HG02623 (cell line): ENCODE data around the gene ZNF532.
"Not testable (repeated sequence)": the region's sequence is repeated elsewhere in the genome, so short reads cannot be mapped to it uniquely, and the experiment has no call there.

Experiments
- ATAC-seq: cut with Tn5 transposase; IDR thresholded peaks from one replicate; pipeline ENCODE4 v1.9.1; 2021; ENCODE audit warnings: moderate library complexity; ENCODE audit not compliant: unreplicated experiment

ZNF532 gene

DNA sequence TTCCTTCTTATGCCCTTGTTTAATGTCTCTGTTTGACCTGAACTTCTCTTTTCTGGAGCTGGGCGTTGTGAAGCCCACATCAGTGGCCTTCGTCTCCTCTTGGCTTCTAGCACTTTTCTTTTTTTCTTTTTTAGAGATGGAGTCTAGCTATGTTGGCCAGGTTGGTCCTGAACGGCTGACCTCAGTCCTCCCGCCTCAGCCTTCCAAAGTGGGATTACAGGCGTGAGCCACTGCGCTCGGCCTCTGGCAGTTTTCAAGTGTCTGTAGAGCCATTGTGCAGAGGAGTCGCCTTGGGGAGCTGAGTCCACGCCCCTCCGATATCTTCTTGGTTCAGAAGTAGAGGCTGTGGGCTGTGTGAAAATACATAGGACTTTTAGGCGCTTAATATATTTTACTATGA, 36.5 kb downstream of the ZNF532 start:
- ATAC-seq, result no peak

DNA sequence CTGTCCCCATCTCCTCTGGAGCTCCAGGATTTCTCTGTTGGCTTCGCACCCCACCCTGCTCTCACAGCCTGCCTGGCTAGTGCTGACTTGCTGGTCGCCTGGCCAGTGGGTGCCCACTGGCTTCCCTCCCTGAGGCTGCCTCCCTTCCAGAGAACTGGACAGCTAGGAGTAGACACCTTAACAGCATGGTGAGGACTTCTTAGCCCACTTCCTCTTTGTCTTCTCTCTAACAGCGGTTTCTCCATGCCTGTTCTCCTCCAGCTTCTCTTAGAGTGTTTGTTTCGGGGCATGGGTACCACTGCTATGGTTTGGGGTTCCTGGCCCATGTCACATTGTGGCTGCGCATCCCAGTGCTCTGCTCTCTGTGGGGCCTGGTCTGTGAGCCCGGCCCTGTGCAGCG, 37.1 kb downstream of the ZNF532 start:
- no peak for ATAC-seq

DNA sequence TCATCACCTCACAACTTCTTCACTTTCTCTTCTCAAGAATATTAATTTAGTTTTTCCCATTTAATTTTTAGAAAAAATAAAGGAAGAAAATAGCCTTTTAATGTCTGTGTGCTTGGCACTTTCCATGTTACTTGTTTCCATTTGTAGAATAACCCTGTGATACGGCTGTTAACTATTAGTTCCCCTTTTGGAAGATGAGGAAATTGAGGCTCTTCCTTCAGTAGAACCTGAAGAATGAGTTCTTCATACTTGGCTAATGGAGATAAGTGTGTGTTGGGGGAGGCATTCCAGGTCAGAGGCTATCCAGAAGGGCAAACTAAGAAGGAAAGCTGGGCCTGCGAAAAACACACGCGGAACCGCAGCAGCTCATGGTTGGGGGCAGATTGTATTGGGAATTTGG, 38.3 kb downstream of the ZNF532 start:
- ATAC-seq, result no peak

DNA sequence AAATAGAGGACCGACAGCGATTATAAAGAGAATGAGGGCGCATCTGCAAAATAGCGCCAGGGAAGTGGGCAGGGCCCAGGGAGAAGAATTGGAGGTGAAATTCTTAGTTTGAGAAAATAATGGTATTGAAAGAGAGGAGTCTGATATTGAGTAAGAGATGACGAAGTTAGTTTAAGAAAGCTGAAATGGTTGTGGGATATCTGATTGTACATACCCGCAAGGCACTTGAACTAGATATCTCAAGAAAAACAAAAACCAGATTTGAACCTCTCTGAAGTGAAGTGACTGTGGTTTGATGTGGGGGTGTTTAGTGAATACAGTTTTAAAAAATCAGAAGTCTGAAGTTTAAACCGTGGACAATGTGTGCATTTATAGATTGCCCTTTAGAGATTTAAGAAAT, 38.9 kb downstream of the ZNF532 start:
- ATAC-seq, result no peak

DNA sequence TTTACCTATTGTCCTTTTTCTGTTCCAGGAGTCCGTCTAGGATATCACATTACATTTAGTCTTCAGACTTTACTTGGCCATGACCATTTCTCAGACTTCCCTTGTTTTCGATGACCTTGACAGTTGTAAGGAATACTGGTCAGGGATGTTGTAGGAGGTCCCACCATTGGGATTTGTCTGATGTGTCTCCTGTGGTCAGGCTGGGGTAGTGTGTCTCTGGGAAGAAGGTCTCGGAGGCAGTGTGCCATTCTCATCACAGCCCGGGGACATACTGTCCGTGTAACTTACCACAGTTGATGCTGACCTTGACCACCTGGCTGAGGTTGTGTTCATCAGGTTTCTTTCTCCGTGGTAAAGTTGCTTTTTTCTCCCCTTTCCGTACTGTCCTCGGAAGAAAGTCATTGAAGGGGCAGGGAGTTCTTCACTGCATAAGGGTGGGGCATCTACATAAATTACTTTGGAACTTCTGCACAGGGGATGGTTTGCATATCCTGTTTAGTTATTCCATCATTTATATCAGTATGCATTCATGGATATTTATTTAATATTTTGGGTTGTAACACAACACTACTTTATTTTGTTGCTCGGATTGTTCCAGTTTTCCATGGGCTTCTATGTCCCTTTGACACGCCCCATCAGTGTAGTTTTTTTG, 41.2 kb downstream of the ZNF532 start:
- ATAC-seq, result no peak

DNA sequence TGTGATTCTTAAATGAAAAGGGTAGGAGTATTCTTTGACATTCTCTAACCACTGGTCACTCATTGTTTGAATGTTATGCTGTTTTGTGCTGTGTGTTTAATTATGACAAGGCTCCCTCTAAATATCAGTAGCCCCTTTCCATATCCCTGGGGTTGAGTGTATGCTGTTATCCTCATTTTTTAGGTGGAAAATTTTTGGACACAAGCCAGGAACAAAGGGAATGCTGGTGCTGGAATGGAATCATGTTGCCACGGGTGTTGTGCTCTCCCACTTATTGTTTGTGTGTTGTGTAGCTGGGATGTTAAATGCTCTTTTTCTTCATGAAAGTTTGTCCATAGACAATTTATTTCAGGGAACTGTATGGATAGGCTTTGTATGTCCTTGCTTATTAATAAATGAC, 43.3 kb downstream of the ZNF532 start:
- no peak for ATAC-seq

DNA sequence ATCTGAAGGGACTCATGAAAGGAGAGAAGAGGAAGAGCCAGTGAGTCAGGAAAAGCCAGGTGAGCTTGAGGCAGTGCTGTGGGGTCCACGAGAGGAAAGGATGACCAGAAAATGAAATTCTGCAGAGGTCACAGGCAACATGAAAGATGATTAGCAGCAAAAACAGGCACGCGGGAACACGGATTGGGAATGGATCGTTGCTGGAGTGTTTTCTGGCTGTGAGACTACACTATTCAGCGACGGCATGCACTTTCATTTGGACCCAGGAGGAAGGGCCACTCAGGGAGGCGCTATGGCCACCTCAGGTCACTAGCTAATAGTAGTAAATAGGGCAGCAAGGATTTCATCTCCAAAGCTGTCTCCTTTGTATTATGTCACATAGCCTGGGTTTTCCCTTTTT, 44.8 kb downstream of the ZNF532 start:
- no peak for ATAC-seq

DNA sequence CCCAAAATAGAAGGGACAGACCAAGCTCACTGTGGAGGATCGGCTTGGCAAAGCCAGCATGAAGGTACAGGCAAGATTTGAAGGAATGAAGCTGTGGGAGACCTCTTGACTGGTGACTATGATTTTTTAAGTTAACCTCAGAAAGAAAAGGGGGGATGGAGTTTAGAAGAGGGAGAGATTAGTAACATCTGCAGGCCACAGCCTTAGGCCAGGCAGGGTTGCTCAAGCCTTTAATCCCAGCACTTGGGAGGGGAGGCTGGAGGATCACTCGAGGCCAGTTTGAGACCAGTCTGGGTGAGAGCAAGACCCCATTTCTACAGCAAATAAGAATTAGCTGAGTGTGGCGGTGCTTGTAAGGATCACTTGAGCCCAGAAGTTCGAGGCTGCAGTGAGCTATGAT, 46.6 kb downstream of the ZNF532 start:
- ATAC-seq, result no peak

DNA sequence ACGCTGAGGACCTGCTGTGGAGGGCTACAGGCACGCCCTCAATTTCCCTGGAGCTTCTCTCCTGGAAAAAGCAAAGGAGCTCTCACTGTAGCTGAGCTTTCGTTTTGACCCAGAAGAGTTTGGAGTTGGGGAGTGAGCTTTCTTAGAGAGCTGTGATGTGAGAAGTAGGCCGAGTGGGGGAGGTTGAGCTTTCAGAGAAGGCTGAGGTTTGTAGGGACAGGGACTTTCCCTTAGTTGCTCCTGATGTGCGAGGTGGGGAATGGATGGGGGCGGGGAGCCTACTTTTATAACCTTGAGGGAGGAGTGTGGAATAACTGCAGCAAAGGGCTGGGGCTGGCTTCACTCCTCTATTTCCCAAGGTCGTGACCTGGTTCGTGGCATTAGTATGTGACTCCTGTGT, 47.1 kb downstream of the ZNF532 start:
- no peak for ATAC-seq

DNA sequence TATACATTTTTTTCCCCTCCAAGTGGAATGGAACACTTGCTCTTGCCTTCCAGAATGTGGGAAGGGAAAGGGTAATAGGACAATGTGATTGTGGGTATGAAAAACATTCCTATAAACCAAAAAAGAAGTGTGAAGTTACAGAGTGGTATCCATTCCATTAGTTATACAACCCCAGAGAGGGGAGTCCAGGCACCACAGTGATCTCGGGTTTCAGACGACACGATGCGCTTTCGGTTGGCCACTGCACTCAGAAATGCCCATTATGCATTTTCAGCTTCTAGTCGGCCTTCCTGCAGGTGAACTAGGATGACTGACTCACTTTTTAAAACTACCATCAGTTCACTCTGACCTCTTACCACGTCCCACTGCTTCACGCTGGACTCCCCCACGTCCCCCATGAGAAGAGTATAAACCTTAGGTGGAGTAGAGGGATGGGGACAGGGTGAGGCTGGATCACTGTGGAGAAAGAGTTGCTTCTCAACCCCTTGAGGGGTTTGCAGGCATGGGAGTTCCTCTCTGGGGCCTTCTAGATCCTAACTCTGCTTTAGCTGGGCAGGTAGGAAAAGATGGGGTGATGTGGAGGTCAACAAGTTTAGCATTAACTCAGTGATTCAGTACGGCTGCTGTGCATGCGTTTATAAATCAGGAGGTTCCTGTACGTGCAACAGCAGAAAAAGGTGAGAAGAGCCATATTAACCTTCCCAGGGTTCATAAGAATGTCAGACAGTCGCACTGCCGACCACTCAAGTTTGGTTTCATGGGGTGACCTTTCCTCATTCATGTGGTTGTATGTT, 50.5 kb downstream of the ZNF532 start:
- ATAC-seq, result no peak

DNA sequence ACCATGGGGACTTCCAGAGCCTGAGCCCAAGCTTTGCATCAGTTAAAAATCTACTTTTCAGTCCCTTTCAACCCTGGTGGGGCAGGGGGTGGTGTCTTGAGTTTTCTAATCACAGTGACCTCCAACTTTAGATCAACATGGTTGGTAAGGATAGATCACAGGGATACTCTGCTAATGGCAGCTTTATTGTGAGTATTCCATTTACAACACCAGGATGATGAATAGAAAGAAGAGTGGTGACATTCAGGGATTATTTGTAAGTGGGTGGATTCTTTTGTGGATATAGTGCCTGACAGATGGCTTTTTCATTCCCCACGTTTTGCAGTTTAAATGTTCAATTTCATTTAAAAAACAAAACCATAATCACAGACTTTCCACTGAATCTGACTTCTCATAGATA, 51.3 kb downstream of the ZNF532 start:
- no peak for ATAC-seq

DNA sequence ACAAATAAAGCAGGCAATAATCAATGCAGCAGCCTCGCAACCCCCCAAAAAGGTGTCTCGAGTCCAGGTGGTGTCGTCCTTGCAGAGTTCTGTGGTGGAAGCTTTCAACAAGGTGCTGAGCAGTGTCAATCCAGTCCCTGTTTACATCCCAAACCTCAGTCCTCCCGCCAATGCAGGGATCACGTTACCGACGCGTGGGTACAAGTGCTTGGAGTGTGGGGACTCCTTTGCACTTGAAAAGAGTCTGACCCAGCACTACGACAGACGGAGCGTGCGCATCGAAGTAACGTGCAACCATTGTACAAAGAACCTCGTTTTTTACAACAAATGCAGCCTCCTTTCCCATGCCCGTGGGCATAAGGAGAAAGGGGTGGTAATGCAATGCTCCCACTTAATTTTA, 55.3 kb downstream of the ZNF532 start:
- not testable (repeated sequence) for ATAC-seq

DNA sequence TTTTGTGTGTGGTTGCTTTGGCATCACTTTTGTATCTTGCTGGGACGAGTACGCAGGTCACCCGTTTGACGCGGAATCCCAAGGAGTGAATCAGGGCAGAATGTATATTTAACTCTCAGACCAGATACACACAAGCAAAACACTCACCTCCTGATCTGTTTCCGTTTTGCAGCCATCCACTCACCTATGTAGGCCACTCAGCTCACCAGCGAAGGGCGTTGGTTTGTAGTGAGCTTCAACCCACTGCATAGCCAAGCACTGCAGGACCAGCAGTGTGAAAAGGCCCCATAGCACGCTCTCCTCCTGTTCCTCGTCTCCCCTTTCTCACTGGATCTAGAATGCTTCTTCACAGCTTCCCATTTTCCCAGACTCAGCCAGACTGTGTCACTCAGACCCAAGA, 58.3 kb downstream of the ZNF532 start:
- ATAC-seq, result no peak

DNA sequence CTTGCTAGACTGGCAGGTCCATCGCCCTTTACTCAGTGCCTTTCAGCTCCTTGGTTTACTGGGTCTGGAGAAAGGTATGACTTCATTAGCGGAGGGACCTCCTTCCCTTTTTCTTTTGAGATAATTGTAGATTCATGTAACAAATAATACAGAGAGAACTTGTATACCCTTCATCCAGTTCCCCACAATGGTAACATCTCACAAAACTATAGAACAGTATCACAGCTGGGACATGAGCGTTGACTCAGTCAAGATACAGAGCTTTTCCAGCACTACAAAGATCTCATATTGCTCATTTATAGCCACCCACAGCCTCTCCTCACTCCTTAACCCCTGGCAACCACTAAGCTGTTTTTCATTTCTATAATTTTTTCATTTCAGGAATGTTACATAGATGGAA, 59.8 kb downstream of the ZNF532 start:
- ATAC-seq, result no peak

DNA sequence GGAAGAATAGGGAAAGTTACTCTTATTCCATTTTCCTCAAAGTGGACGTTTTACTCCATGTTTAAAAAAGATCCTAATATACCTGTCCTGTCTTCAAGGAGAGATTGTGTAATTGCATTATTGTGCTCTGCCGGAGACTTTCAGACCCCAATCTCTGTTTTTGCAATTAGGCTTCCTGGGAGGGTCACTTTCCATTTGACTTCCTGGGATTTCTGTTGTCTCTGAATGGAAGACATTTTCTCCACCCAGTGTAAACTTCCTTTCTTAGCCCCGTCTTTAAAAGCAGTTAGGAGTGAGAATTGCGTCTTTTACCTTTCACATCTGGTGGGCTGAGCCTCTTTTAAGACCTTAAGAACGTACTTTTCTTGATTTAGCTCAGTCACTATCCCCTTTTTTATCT, 63.0 kb downstream of the ZNF532 start:
- ATAC-seq, result no peak

DNA sequence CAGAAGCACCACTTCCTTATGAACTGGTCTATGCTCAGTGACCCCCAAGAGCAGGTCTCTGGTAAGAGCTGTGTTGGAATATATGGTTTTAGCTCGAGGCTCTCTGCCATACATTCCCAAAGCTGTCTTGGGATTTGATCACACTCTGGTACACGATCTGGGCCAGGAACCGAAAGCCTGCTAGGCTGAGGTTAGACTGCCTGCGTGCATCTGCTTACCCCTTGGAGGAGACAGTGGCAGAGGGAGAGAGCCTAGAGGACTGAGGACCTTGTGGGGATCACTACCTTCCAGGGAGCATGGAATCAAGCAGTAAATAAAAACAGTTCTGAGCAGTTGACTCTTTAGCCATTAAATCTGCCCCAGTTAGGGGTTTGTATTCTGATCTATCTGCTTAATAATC, 63.7 kb downstream of the ZNF532 start:
- no peak for ATAC-seq

DNA sequence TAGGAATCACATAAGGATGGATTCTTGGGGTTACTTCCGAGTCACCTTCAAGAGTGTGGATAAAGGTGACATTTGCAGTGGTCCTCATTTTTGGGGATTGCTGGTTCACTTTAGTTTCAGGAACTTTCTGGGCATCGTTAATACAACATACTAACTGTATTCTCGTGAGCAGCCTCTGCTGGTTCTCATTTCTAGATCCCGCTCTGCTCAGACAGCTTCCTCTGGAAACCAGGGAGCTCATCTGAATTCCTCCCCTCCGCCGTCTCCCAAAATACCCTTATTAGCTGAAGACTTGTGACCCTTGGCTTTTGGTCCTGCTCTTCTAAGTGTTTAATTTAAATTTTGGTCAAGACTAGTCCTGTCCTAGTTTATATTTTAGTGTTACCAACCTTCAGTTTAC, 64.5 kb downstream of the ZNF532 start:
- ATAC-seq, result no peak

DNA sequence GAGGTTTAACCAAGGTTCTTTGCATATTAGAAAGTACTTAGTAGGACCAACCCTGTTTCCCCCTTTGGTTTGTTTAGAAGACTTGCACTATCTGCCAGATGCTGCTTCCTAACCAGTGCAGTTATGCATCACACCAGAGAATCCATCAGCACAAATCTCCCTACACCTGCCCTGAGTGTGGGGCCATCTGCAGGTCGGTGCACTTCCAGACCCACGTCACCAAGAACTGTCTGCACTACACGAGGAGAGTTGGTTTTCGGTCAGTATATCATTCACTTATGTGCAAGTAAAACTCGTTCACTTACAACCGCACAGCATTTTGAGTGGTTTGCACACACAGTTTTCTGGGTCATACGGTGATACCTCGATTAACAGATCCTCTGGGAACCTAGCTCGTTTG, 69.7 kb downstream of the ZNF532 start:
- no peak for ATAC-seq

DNA sequence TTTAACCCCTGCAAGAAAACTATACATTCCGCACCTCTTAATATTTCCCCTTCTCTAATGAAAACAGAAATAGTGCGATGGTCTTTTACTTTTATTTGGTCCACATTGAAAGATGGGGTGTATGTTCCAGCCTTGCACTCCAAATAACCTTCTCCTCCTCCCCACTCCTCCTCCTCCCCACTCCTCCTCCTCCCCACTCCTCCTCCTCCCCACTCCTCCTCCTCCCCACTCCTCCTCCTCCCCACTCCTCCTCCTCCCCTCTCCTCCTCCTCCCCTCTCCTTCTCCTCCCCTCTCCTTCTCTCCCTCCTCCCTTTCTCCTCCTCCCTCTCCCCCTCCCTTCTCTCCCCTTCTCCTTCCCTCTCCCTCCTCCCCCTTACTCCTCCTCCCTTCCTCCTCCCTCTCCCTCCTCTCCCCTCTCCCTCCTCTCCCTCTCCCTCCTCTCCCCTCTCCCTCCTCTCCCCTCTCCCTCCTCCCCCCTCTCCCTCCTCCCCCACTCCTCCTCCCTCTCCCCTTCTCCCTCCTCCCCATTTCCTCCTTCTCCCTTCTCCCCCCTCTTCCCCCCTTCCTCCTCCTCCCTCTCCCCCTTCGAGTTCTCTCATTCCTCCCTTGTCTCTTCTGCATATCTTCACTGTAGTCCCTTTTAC, 70.4 kb downstream of the ZNF532 start:
- ATAC-seq, result no peak

DNA sequence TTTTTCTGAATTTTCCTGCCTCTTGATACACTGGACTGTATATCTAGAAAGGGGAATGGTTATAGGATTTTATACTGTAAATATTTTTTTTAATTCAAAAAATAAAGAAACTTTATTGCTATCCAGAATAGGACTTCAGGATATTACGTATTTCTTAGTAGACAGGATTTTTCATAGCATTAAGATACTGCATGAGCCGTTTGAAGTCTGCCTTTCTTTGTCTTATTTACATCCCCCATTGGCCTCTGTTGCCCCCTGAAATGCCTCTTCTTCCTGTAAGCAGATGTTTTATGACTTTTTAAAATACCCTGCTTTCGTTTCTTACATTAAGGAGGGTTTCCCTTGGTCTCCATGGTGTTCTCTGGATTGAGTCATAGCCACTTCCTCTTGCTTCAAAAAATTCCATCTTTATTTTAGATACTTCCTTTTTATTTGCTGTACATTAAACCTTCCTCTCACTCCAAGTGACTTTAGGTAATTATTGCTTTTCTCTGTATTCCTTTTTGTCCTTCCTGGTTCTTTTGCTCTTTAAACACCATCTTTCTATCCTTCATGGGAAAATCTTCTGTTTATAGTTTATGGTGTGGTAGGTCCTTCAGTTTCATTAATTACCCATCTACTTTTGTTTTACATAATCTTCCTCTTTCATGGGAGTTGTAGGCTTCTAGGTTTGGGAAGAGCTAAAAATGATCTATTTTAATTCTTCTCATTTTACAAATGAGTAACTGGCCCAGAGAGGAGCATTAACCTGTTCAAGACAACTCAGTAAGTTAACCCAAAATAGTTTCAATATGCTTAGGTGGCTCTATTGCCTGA, 72.6 kb downstream of the ZNF532 start:
- no peak for ATAC-seq

DNA sequence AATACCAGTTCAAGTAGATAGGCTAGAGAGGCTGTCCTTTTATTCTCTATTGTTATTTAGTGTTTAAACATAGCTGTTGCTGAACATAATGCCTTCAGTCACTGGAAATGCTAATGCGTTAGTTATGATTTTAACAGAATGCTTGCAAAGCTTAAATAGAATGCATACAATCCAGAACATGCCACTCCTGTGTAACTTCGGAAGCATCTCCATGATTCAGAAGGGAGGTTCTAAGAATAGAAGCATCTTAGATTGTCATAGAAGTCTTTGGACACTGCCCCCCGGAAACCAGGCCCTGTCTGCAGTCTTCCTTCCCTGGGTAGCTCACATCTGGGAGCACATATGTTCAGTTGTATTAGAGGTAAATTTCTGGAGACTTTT, 73.2 kb downstream of the ZNF532 start:
- no peak for ATAC-seq
